Mesothelial cell of epicardium (in vitro differentiated cells): ENCODE results near the gene C9orf72. TPM values are rescaled to one million over a fixed set of nuclear protein-coding genes. Genes with fewer than 3 reads are reported as not detected.
"Not testable (repeated sequence)": the region's sequence is repeated elsewhere in the genome, so short reads cannot be mapped to it uniquely, and the experiment has no call there.

ENCODE experiments used
- DNase-seq, 2 experiments: peaks; one replicate each; pipeline ENCODE4 v3.0.0; 2021; ENCODE audit warnings: low spot score in 2 of 2; ENCODE audit not compliant: unreplicated experiment in 2 of 2
- H3K27ac Mint-ChIP-seq: 2 replicates; pipeline ENCODE4 v1.8.0; 2021; ENCODE audit warnings: mixed read lengths
- H3K27me3 Mint-ChIP-seq: 2 replicates; pipeline ENCODE4 v1.8.0; 2021; ENCODE audit warnings: low read depth, mixed read lengths
- H3K36me3 Mint-ChIP-seq: 2 replicates; pipeline ENCODE4 v1.8.0; 2021; ENCODE audit warnings: mixed read lengths
- H3K4me1 Mint-ChIP-seq: 2 replicates; pipeline ENCODE4 v1.8.0; 2021; ENCODE audit warnings: mixed read lengths
- H3K4me3 Mint-ChIP-seq: 2 replicates; pipeline ENCODE4 v1.8.0; 2021; ENCODE audit warnings: mild to moderate bottlenecking, moderate library complexity, mixed read lengths
- H3K9me3 Mint-ChIP-seq: 2 replicates; pipeline ENCODE4 v1.8.0; 2021; ENCODE audit warnings: mixed read lengths
- CTCF ChIP-seq: fragments of 200-600 bp; sonication (generic); IDR thresholded peaks from one replicate; pipeline ENCODE4 v1.5.0; 2021; ENCODE audit warnings: antibody characterized with exemption; ENCODE audit not compliant: unreplicated experiment
- total RNA-seq: library from RNA; stranded (reverse); gene quantifications from 3 replicates; pipeline ENCODE4 v1.2.1, GENCODE V29; 2021

Gene C9orf72
- 22.0 to 22.9 TPM (median 22.0 TPM) in 3 replicates for total RNA-seq

- peak; percentile 62 to 79 for DNase-seq
- Mint-ChIP-seq H3K36me3 (peaks cover 1% of the 10 kb centered on the region), H3K4me1 (peaks cover 29% of the 10 kb centered on the region), H3K9me3 (peaks cover 2% of the 10 kb centered on the region), H3K4me3 (peak within 1 kb of the TSS; percentile 97), H3K27me3 (no peaks in the 10 kb centered on the region), H3K27ac (peak within 1 kb of the TSS; percentile 100)
- no peak for TF ChIP-seq CTCF
These were observed at the start of gene C9orf72 for GRCh38 chr9:27572918-27573633. C9orf72 (minus strand) TSS chr9:27573481; CDS start chr9:27567120, 6,361 bp downstream.

GRCh38 chr9:27622693-27623340, 49.5 kb upstream of the C9orf72 start:
- Mint-ChIP-seq H3K4me1 (peaks cover 21% of the 10 kb centered on the region), H3K27me3 (no peaks in the 10 kb centered on the region), H3K36me3 (no peaks in the 10 kb centered on the region), H3K27ac (no peak overlapping the region), H3K4me3 (no peak overlapping the region), H3K9me3 (no peaks in the 10 kb centered on the region)
- TF ChIP-seq CTCF = no peak
- no peak for DNase-seq

- no peaks in the 10 kb centered on the region for H3K9me3 Mint-ChIP-seq
- no peaks in the 10 kb centered on the region for H3K4me1 Mint-ChIP-seq
- no peak for TF ChIP-seq CTCF
- H3K36me3 Mint-ChIP-seq = no peaks in the 10 kb centered on the region
- DNase-seq = no peak
- no peak overlapping the region for H3K27ac Mint-ChIP-seq
- no peak overlapping the region for H3K4me3 Mint-ChIP-seq
- H3K27me3 Mint-ChIP-seq = no peaks in the 10 kb centered on the region
These were observed 46.5 kb upstream of the C9orf72 start for GRCh38 chr9:27619743-27620142.

- TF ChIP-seq CTCF = no peak
- Mint-ChIP-seq H3K4me3 (no peak overlapping the region), H3K9me3 (peaks cover 5% of the 10 kb centered on the region), H3K36me3 (no peaks in the 10 kb centered on the region), H3K27me3 (peaks cover 4% of the 10 kb centered on the region), H3K27ac (no peak overlapping the region), H3K4me1 (no peaks in the 10 kb centered on the region)
- no peak for DNase-seq
These were observed 44.8 kb upstream of the C9orf72 start for GRCh38 chr9:27618066-27618465.

- no peak overlapping the region for H3K27ac Mint-ChIP-seq
- peaks cover 5% of the 10 kb centered on the region for H3K9me3 Mint-ChIP-seq
- no peak for TF ChIP-seq CTCF
- H3K4me3 Mint-ChIP-seq = no peak overlapping the region
- peaks cover 2% of the 10 kb centered on the region for H3K36me3 Mint-ChIP-seq
- no peaks in the 10 kb centered on the region for H3K4me1 Mint-ChIP-seq
- DNase-seq = no peak
- peaks cover 4% of the 10 kb centered on the region for H3K27me3 Mint-ChIP-seq
These were observed 41.3 kb upstream of the C9orf72 start for GRCh38 chr9:27614551-27614950.

GRCh38 chr9:27612036-27612435, 38.8 kb upstream of the C9orf72 start:
- not testable (repeated sequence) for H3K27ac Mint-ChIP-seq, H3K27me3 Mint-ChIP-seq, H3K9me3 Mint-ChIP-seq, H3K4me3 Mint-ChIP-seq, H3K36me3 Mint-ChIP-seq, H3K4me1 Mint-ChIP-seq, DNase-seq
